Brain microvascular endothelial cell (primary cell): ENCODE results near the gene LRRTM4.

Experiments
- DNase-seq: peaks from one replicate; pipeline ENCODE4 v3.0.0-alpha.2; 2020
- H3K27ac ChIP-seq: fragments of 250-450 bp; sonication (Bioruptor Pico); 2 replicates; pipeline ENCODE4 v1.5.1; 2020; ENCODE audit warnings: mild to moderate bottlenecking, moderate library complexity
- H3K27me3 ChIP-seq: fragments of 250-450 bp; sonication (Bioruptor Pico); replicated peaks from 2 replicates; pipeline ENCODE4 v1.5.1; 2020; ENCODE audit warnings: mild to moderate bottlenecking
- H3K36me3 ChIP-seq: fragments of 250-450 bp; sonication (Bioruptor Pico); replicated peaks from 2 replicates; pipeline ENCODE4 v1.5.1; 2020; ENCODE audit warnings: mild to moderate bottlenecking
- H3K4me3 ChIP-seq: 2 replicates; pipeline ENCODE4 v1.5.1; 2011; ENCODE audit warnings: low read depth, mild to moderate bottlenecking, control low read depth, low read length, moderate library complexity
- CTCF ChIP-seq: IDR thresholded peaks from 2 replicates; pipeline ENCODE4 v1.5.1; 2011; ENCODE audit warnings: low read depth, mild to moderate bottlenecking, moderate library complexity, low read length, control low read depth, inconsistent platforms; ENCODE audit errors: missing control alignments
- in situ Hi-C: cut with HindIII; loops from 2 replicates; pipeline ENCODE4 v1.10.0; 2017; ENCODE audit warnings: low sequenced_read_pairs, low pct_ligation_motif_present

LRRTM4 gene

GRCh38 chr2:77310416-77310815, 211.8 kb downstream of the LRRTM4 start:
- TF ChIP-seq CTCF = no peak
- no peaks in the 10 kb centered on the region for H3K36me3 ChIP-seq
- H3K27me3 ChIP-seq = no peaks in the 10 kb centered on the region
- DNase-seq = no peak
- in situ Hi-C loops = no loop called here
- no peak overlapping the region for H3K27ac ChIP-seq
- no peak overlapping the region for H3K4me3 ChIP-seq

- no peak overlapping the region for H3K27ac ChIP-seq
- no peaks in the 10 kb centered on the region for H3K27me3 ChIP-seq
- no peaks in the 10 kb centered on the region for H3K36me3 ChIP-seq
- no peak for DNase-seq
- TF ChIP-seq CTCF = no peak
- no peak overlapping the region for H3K4me3 ChIP-seq
- in situ Hi-C loops = no loop called here
These were observed 212.5 kb downstream of the LRRTM4 start for GRCh38 chr2:77309725-77310124.

- in situ Hi-C loops = no loop called here
- TF ChIP-seq CTCF = no peak
- no peaks in the 10 kb centered on the region for H3K27me3 ChIP-seq
These were observed 220.7 kb downstream of the LRRTM4 start for GRCh38 chr2:77301441-77301840.

GRCh38 chr2:77296791-77297190, 225.4 kb downstream of the LRRTM4 start:
- H3K27ac ChIP-seq = no peak overlapping the region
- H3K36me3 ChIP-seq = no peaks in the 10 kb centered on the region
- TF ChIP-seq CTCF = no peak
- no peak overlapping the region for H3K4me3 ChIP-seq
- DNase-seq = no peak
- no peaks in the 10 kb centered on the region for H3K27me3 ChIP-seq
- in situ Hi-C loops = no loop called here

More at GRCh38 chr2:77301441-77301840, 220.7 kb downstream of the LRRTM4 start:
- no peak for DNase-seq
- Histone ChIP-seq H3K4me3 (no peak overlapping the region), H3K27ac (no peak overlapping the region), H3K36me3 (no peaks in the 10 kb centered on the region)

GRCh38 chr2:77294474-77294873, 227.7 kb downstream of the LRRTM4 start:
- Histone ChIP-seq H3K36me3 (no peaks in the 10 kb centered on the region), H3K4me3 (no peak overlapping the region), H3K27me3 (no peaks in the 10 kb centered on the region), H3K27ac (no peak overlapping the region)
- in situ Hi-C loops = no loop called here
- no peak for DNase-seq
- no peak for TF ChIP-seq CTCF

GRCh38 chr2:77284353-77284752, 237.8 kb downstream of the LRRTM4 start:
- no peak for TF ChIP-seq CTCF

More at GRCh38 chr2:77284353-77284752, 237.8 kb downstream of the LRRTM4 start:
- DNase-seq = no peak
- in situ Hi-C loops = no loop called here
- no peaks in the 10 kb centered on the region for H3K36me3 ChIP-seq
- H3K27me3 ChIP-seq = no peaks in the 10 kb centered on the region
- H3K27ac ChIP-seq = no peak overlapping the region
- no peak overlapping the region for H3K4me3 ChIP-seq
